Measurements from ENCODE around the gene TBL3.

DNA sequence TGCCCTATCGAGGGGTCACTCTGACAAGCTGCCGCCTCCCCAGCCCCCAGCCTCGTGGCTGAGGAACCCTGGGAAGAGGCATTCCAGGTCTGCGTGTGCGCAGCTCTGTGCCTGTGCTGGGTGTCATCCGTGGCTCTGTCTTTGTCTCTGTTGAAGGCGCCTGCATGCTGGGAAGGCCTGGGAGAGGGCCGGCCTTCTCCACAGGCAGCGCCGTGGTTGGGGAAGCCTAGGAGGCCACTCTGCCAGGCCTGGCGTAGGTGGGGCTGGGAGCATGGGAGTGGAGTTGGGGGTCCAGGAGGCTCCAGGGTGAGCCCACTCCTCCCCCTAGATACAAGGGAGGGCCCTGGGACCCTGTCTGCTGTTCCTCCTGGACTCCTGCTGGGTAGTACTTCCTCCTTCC lies 58.2 kb downstream of the TBL3 start:
- TF ChIP-seq, protein P1, sequence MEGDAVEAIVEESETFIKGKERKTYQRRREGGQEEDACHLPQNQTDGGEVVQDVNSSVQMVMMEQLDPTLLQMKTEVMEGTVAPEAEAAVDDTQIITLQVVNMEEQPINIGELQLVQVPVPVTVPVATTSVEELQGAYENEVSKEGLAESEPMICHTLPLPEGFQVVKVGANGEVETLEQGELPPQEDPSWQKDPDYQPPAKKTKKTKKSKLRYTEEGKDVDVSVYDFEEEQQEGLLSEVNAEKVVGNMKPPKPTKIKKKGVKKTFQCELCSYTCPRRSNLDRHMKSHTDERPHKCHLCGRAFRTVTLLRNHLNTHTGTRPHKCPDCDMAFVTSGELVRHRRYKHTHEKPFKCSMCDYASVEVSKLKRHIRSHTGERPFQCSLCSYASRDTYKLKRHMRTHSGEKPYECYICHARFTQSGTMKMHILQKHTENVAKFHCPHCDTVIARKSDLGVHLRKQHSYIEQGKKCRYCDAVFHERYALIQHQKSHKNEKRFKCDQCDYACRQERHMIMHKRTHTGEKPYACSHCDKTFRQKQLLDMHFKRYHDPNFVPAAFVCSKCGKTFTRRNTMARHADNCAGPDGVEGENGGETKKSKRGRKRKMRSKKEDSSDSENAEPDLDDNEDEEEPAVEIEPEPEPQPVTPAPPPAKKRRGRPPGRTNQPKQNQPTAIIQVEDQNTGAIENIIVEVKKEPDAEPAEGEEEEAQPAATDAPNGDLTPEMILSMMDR (IDR thresholded peaks at IDR 0.05), result no peak
- TF ChIP-seq ZFX (IDR thresholded peaks at IDR 0.05; ENCODE audit: borderline replicate concordance), result no peak
